Anterior cingulate cortex (tissue), 58 donors: ENCODE results near the gene STAC2.
A peak's percentile ranks its signal among the peaks of the same experiment; 100 is the strongest.
"Not testable (repeated sequence)": the region's sequence is repeated elsewhere in the genome, so short reads cannot be mapped to it uniquely, and the experiment has no call there.

Source experiments
- DNase-seq, 58 donors: peaks; one replicate each; lab custom pipeline; 2025; lab: John Stamatoyannopoulos, UW

STAC2 gene, protein sequence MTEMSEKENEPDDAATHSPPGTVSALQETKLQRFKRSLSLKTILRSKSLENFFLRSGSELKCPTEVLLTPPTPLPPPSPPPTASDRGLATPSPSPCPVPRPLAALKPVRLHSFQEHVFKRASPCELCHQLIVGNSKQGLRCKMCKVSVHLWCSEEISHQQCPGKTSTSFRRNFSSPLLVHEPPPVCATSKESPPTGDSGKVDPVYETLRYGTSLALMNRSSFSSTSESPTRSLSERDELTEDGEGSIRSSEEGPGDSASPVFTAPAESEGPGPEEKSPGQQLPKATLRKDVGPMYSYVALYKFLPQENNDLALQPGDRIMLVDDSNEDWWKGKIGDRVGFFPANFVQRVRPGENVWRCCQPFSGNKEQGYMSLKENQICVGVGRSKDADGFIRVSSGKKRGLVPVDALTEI

DNA sequence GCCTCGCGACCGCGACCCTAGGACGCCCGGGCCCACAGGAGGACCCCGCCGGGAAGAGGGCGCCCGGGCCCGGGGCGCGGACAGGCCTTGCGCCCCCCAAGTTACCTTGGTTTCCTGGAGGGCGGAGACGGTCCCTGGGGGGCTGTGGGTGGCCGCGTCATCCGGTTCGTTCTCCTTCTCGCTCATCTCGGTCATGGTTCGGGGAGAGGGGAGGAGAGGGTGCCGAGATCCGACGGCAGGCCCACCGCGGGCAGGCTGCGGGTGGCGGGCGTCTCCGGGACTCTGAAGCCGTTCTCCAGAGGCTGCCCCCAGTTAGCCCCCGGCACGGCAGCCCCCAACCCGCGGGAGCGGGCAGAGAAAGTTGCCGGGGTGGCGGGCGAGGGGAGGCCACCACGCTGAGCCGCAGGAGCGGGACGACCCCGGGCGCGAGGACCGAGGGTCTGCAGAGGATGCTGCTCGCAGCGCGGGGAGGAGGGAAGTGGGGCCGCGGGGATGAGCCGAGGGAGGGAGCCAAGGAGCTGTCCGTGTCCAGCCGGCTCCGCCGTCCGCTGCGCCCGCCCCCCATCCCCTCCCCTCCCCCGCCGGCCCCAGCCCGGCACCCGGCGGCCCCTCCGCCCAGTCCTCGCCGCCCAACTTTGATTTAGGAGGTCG, at the start of gene STAC2:
STAC2 (minus strand) TSS at position 638 of the 651 bp plus-strand sequence; CDS start at position 195, 443 bp downstream.
- peak in 1 of 58 donors; percentile 26 for DNase-seq

DNA sequence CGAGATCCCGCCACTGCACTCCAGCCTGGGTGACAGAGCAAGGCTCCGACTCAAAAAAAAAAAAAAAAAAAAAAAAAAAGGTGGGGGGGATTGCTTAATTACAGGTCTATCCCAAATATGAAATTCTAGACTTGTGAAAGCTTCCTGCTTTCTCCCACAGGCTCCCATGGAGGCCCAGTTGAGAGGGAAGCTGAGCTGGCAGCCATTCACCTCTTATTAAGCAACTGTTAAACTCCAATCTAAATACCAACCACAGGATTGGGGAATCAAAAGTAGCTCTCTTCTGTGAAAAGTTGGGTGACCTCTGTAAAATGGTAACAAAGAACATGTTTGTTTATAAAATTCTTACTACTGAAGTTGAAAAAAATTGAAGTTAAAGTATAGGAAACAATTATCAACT, 45.8 kb upstream of the STAC2 start:
- DNase-seq, result no peak

- DNase-seq, result peak in 3 of 58 donors; percentile 1 to 51 (median 1)
Measured at GRCh38 chr17:39270923-39271322, 45.2 kb upstream of the STAC2 start.

GRCh38 chr17:39264119-39264518, 38.4 kb upstream of the STAC2 start:
- peak in 2 of 58 donors; percentile 5 for DNase-seq

GRCh38 chr17:39261286-39261685, 35.5 kb upstream of the STAC2 start:
- DNase-seq, result no peak

- DNase-seq, result no peak
Measured at GRCh38 chr17:39252788-39253460, 27.2 kb upstream of the STAC2 start.

GRCh38 chr17:39251997-39252396, 26.3 kb upstream of the STAC2 start:
- DNase-seq, result no peak

DNA sequence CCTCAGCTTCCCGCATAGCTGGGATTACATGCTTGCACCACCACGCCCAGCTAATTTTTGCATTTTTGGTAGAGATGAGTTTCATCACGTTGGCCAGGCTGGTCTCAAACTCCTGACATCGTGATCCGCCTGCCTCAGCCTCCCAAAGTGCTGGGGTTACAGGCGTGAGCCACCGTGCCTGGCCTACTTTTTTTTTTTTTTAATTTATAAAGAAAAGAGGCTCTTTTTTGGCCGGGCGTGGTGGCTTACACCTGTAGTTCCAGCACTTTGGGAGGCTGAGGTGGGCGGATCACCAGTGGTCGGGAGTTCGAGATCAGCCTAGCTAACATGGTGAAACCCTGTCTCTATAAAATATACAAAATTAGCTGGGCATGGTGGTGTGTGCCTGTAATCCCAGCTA, 24.3 kb upstream of the STAC2 start:
- not testable (repeated sequence) for DNase-seq

GRCh38 chr17:39246274-39246673, 20.5 kb upstream of the STAC2 start:
- no peak for DNase-seq

- DNase-seq, result peak in 54 of 58 donors; percentile 27 to 94 (median 65)
Measured at GRCh38 chr17:39244600-39245570, 19.1 kb upstream of the STAC2 start.

GRCh38 chr17:39244016-39244599, 18.4 kb upstream of the STAC2 start:
- no peak for DNase-seq

DNA sequence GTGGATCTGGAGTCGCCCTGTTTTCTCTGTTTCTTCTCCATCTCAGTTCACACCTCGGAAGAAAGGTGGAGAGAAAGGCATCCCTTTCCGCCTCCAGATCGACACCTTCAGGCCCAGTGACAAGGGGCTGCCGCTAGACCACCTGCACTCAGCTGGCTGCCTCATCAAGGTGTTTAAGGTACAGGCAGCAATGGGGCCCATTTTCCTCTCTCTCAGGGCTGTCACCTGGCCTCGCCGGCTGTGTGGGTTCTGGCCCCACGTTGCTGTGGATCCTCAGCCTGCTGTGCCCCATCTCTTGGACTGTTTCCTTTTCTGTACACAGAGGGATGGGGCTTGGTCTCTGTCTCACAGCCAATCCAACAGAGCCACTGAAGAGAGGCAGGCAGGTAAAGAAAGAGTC, 17.4 kb upstream of the STAC2 start:
- no peak for DNase-seq

GRCh38 chr17:39240631-39241030, 14.9 kb upstream of the STAC2 start:
- DNase-seq, result no peak

DNA sequence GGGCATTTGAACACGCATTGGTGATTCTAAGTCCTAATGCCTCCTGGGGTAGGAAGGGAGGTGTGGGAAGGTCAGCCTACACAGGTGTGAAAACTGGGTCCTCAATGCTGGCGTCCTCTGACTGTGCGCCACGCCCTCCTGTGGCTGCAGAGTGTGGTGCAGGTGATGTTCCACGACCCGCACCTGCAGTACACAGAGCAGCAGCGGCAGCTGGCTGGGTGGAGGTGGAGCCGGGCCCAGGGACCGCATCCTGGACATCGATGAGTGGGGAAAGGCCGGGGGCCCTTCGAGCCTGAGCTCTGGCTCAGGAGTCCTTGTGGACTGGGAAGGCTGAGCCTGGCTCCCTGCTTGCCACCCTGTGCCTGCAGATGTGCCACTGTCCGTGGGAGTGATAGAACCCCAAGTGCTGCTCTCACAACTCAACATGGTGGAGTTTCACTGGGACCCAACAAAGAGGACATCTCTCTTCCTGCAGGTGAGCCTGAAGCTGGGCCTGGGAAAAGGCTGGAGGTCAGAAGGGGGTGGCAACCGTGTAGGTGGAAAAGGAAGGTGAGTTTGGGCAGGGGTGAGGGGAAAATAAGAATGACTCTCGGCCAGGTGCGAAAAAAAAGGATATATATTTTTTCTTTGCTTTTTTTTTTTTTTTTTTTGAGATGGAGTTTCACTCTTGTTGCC, 14.0 kb upstream of the STAC2 start:
- DNase-seq, result peak in 1 of 58 donors; percentile 35

DNA sequence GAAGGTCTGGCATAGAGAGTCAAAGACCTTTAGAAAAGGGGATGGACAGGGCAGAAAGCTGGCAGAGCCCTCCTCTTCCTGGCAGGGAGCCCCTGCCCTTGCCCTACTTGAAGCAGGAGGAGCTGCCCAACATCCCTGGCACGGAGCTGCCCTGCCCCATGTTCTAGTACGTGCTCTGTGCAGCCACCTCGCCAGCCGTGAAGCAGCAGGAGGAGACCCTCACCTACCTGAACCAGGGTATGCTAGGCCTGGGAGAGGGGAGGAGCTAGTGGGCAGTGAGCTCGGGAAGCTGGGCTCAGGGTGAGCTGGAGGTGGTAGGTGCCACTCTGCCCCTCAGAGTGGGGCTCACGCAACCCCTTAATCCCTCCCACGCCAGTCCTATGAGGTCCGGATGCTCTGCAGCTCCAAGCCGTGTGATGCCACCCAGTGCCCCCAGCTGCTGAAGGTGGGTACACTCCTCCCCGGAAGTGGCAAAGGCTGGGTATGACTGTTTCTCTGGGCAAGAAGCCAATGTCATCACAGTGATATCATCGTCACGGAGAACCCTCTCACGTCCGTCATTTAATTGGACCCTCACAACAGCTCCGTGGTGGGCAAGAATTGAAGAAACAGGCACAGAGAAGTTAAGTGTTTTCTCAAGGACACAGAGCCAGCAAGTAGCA, 12.7 kb upstream of the STAC2 start:
- DNase-seq, result peak in 1 of 58 donors; percentile 31

DNA sequence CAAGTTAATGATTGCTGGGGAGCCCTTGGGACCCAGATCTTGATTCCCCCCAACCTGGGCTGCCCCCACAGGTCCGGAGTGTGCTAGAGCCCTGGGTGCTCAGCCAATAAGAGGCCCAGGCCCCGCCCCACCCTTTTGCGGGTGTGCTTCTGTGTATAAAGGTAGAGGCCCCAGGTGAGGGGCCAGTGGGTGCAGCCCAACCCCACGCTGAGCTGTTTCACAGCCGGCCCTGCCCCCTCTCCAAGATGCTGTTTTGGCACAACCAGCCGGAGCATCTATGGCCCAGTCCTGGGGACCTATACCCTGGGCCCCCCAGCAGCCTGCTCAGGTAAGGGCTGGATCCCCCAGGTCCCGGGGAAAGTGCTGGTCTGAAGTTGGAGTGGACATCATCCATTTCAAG, 11.8 kb upstream of the STAC2 start:
- DNase-seq, result no peak

GRCh38 chr17:39236981-39237441, 11.3 kb upstream of the STAC2 start:
- no peak for DNase-seq

GRCh38 chr17:39236450-39236927, 10.7 kb upstream of the STAC2 start:
- DNase-seq, result no peak
